HEK293 (cell line): ENCODE data around the gene PTPRN2.
"Not testable (repeated sequence)": the region's sequence is repeated elsewhere in the genome, so short reads cannot be mapped to it uniquely, and the experiment has no call there.

Experiments
- CTCF ChIP-seq: fragments of 450-650 bp; formaldehyde crosslinking; IDR thresholded peaks from 2 replicates; pipeline ENCODE4 v1.5.1; 2016; ENCODE audit warnings: missing biosample characterization, missing genetic modification characterization
- OSR2 ChIP-seq: fragments of 450-650 bp; formaldehyde crosslinking; IDR thresholded peaks from 2 replicates; pipeline ENCODE4 v1.5.1; 2016; ENCODE audit warnings: missing biosample characterization, missing genetic modification characterization
- YY1 ChIP-seq: fragments of 450-650 bp; formaldehyde crosslinking; IDR thresholded peaks from 2 replicates; pipeline ENCODE4 v1.5.1; 2018; ENCODE audit warnings: missing biosample characterization, missing genetic modification characterization

GRCh38 chr7:158507175-158507574, 80.4 kb downstream of the PTPRN2 start:
- TF ChIP-seq OSR2, YY1, CTCF (tag by site-specific recombination): not testable (repeated sequence)
